ENCODE results near the gene ZNF880.

GRCh38 chr19:52331757-52332156 is 38.0 kb upstream of the ZNF880 start:
- TF ChIP-seq EZH2 (IDR thresholded peaks at IDR 0.05) = no peak
- TF ChIP-seq CTCF (IDR thresholded peaks at IDR 0.05) = no peak
- no peak for TF ChIP-seq EZH2phosphoT487 (IDR thresholded peaks at IDR 0.05)
